HL-60 (cell line): ENCODE data around the gene RNF112.

Source experiments
- GABPA ChIP-seq: IDR thresholded peaks from 2 replicates; pipeline ENCODE4 v1.6.1; 2012; ENCODE audit warnings: low read depth
- REST ChIP-seq: IDR thresholded peaks from 2 replicates; pipeline ENCODE4 v1.6.1; 2012; ENCODE audit warnings: low read depth; ENCODE audit not compliant: insufficient replicate concordance
- TF ChIP-seq, protein P1 (sequence below): IDR thresholded peaks from one replicate; pipeline ENCODE4 v1.5.1; 2011; ENCODE audit warnings: low read length, control low read depth, inconsistent platforms; ENCODE audit not compliant: insufficient read depth

DNA sequence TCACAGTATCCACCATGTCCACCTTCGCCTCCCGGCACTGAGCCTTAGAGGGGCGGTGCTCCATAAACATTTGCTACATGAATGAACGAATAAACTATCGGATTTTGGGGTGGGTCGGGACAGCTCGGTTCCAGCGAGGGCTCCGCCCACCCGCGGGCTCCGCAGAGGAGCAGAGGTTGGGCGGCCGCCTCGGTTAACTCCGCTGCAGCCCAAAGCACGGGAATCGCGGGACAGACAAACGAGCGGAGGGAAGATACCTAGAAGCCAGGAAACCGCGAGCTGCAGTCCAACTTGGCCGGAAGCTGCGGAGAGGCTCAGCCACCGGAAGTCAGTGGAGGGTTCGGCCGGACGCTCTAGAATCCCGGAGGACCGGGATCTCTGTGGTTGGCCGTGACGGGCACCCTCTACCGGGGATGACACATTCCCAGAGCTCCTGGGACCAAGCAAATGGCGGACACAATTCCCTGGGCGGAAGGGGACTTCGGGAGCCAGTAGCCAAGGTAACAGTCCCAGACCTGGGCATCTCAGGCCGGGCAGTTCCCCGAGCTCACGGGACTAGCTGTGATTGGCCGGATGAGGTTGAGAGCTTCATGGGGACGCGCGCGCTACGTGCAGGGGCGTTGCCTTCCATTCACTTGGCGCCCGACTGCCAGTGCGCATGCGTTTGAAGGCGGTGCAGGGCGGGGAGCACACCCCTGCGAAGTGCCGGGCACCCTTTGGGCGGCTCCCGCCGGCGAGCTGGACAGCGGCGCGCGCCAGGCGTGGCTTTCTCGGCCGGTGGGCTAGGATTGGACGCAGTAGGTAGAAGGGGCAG is 33.2 kb upstream of the RNF112 start:
- TF ChIP-seq, protein P1, sequence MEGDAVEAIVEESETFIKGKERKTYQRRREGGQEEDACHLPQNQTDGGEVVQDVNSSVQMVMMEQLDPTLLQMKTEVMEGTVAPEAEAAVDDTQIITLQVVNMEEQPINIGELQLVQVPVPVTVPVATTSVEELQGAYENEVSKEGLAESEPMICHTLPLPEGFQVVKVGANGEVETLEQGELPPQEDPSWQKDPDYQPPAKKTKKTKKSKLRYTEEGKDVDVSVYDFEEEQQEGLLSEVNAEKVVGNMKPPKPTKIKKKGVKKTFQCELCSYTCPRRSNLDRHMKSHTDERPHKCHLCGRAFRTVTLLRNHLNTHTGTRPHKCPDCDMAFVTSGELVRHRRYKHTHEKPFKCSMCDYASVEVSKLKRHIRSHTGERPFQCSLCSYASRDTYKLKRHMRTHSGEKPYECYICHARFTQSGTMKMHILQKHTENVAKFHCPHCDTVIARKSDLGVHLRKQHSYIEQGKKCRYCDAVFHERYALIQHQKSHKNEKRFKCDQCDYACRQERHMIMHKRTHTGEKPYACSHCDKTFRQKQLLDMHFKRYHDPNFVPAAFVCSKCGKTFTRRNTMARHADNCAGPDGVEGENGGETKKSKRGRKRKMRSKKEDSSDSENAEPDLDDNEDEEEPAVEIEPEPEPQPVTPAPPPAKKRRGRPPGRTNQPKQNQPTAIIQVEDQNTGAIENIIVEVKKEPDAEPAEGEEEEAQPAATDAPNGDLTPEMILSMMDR = no peak
- peak; percentile 84 for TF ChIP-seq GABPA
- peak; percentile 87 for TF ChIP-seq REST
